Left kidney (tissue), 2 donors: Measurements from ENCODE around the gene GGPS1. TPM values are rescaled to one million over a fixed set of nuclear protein-coding genes. Genes with fewer than 3 reads are reported as not detected.
"Not testable (repeated sequence)": the region's sequence is repeated elsewhere in the genome, so short reads cannot be mapped to it uniquely, and the experiment has no call there.

Source experiments
- DNase-seq: peaks from one replicate; pipeline ENCODE4 v3.0.0-alpha.2; 2013
- polyA plus RNA-seq: library from polyadenylated mRNA; unstranded; fragments of 120-200 nt; gene quantifications from one replicate; pipeline ENCODE4 v1.2.1, GENCODE V29; 2013; ENCODE audit not compliant: insufficient read length

GGPS1 gene
- polyA plus RNA-seq, 1 donor, result 64.1 TPM

- DNase-seq, result no peak
Measured at GRCh38 chr1:235336903-235337302, 8.5 kb downstream of the GGPS1 start.

- no peak for DNase-seq
Measured at GRCh38 chr1:235339746-235340145, 11.4 kb downstream of the GGPS1 start.

GRCh38 chr1:235341334-235341733 is 13.0 kb downstream of the GGPS1 start:
- no peak for DNase-seq

GRCh38 chr1:235342039-235342438 is 13.7 kb downstream of the GGPS1 start:
- DNase-seq, result no peak

- DNase-seq, result no peak
Measured at GRCh38 chr1:235342471-235342870, 14.1 kb downstream of the GGPS1 start.

- no peak for DNase-seq
Measured at GRCh38 chr1:235343726-235344125, 15.4 kb downstream of the GGPS1 start.

- DNase-seq, result no peak
Measured at GRCh38 chr1:235351441-235351840, 23.1 kb downstream of the GGPS1 start.

GRCh38 chr1:235351898-235352297 is 23.5 kb downstream of the GGPS1 start:
- no peak for DNase-seq

GRCh38 chr1:235357485-235358373 is 29.4 kb downstream of the GGPS1 start:
- DNase-seq, result no peak

- DNase-seq, result no peak
Measured at GRCh38 chr1:235358899-235359298, 30.5 kb downstream of the GGPS1 start.

- not testable (repeated sequence) for DNase-seq
Measured at GRCh38 chr1:235364189-235364588, 35.8 kb downstream of the GGPS1 start.

- DNase-seq, result no peak
Measured at GRCh38 chr1:235366286-235366685, 37.9 kb downstream of the GGPS1 start.

GRCh38 chr1:235367000-235367908 is 38.9 kb downstream of the GGPS1 start, which contains the start of gene TBCE:
TBCE (plus strand) TSS chr1:235367427; CDS start chr1:235380050, 12,623 bp downstream.
- DNase-seq, result peak; percentile 97

- no peak for DNase-seq
Measured at GRCh38 chr1:235368428-235368827, 40.1 kb downstream of the GGPS1 start.

GRCh38 chr1:235369802-235370201 is 41.4 kb downstream of the GGPS1 start:
- no peak for DNase-seq

GRCh38 chr1:235375919-235376605 is 47.7 kb downstream of the GGPS1 start:
- no peak for DNase-seq

- not testable (repeated sequence) for DNase-seq
Measured at GRCh38 chr1:235378134-235378735, 49.9 kb downstream of the GGPS1 start.

GRCh38 chr1:235381955-235382739 is 53.8 kb downstream of the GGPS1 start:
- not testable (repeated sequence) for DNase-seq

- DNase-seq, result not testable (repeated sequence)
Measured at GRCh38 chr1:235385633-235386032, 57.3 kb downstream of the GGPS1 start.

- no peak for DNase-seq
Measured at GRCh38 chr1:235391874-235392273, 63.5 kb downstream of the GGPS1 start.
